ENCODE data around the gene PPP2R2B.

PPP2R2B gene

DNA sequence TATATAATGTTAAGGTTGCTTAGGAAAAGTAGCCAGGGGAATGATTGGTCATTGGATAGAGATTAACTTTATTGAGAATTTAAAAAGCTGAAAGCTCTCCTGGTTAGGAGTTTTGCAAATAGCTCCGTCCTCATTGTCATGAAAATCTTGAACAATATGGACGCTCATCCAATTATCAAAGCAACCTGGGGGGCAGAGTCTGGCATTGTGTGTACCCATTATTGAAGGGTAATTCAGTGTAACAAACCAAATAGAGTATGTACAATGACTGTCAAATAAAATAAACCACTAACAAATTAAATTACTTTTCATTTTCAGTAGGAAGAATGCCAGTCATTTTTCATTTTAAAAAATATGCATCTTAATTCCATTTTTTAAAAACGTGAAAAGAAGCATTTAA lies 218.6 kb downstream of the PPP2R2B start:
- no peak for TF ChIP-seq CTCF (IDR thresholded peaks at IDR 0.05; ENCODE audit: low read length, missing control alignments)
- no peak overlapping the region for H3K4me3 ChIP-seq (replicated peaks; ENCODE audit: low read depth, low read length)
- no peak for DNase-seq (ENCODE audit: low read depth)

DNA sequence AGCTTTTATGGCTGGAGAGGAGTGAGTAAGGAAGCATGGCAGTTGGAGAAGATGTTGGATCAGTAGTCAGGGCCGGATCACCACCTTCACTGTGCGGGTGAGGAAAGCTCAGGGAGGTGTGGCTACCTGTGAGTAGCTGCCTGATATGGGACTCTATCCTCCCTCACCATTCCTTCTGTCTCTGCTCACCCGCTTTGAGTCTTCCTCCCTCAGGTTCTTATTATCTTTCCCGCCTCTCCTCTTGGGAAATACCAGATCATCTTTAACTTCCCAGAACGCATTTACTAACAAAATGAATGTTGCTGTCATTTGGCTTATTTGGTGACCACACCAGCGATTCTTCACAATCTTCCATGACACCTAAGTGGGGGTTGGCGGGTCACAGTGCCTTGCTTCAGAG lies 221.9 kb downstream of the PPP2R2B start:
- TF ChIP-seq CTCF (IDR thresholded peaks at IDR 0.05; ENCODE audit: low read length, missing control alignments): no peak

DNA sequence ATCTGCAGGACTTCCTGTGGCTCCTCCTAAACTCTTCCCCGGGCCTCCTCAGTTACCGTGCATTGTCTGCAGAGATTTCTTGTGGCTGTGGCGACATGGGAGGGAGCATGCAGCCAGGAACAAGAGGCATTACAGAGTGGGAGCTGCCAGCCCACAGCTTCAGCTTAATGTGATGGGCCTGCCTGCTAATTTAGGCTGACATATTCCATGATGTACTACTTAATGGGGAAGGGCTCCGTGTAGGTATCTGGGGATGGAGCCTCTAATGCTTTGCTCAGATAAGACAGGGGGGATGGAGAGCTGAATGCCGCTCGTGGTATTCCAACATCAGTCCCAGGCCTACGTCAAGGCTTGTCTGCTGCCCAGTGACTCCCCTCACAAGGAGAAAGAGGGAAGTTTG lies 225.0 kb downstream of the PPP2R2B start:
- no peak for DNase-seq (ENCODE audit: low read depth)
- TF ChIP-seq CTCF (IDR thresholded peaks at IDR 0.05; ENCODE audit: low read length, missing control alignments): no peak
- no peak overlapping the region for H3K4me3 ChIP-seq (replicated peaks; ENCODE audit: low read depth, low read length)

More for the DNA sequence above, 221.9 kb downstream of the PPP2R2B start:
- H3K4me3 ChIP-seq (replicated peaks; ENCODE audit: low read depth, low read length): no peak overlapping the region
- DNase-seq (ENCODE audit: low read depth): no peak

DNA sequence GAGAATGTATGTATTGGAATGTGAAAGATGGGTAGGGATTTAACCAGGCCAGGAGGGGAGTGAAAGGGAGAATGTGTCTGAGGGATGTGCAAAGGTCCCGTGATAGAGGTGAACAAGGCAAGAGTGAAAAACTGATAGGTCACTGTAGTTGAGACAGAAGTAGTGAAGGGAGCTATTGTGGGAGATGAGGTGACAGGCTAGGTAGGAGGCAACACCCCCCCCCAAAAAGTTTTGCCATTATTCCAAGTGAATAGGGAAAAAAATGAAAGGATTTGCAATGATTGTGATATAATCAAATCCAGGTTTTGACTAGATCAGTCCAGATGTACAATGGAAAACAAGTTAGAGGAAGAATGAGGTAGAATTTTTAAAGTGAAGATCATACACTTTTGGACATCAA lies 226.0 kb downstream of the PPP2R2B start:
- H3K4me3 ChIP-seq (replicated peaks; ENCODE audit: low read depth, low read length): no peak overlapping the region
- DNase-seq (ENCODE audit: low read depth): no peak
- TF ChIP-seq CTCF (IDR thresholded peaks at IDR 0.05; ENCODE audit: low read length, missing control alignments): no peak

GRCh38 chr5:146647656-146648199 lies 230.8 kb downstream of the PPP2R2B start:
- TF ChIP-seq CTCF (IDR thresholded peaks at IDR 0.05; ENCODE audit: low read length, missing control alignments): no peak
- H3K4me3 ChIP-seq (replicated peaks; ENCODE audit: low read depth, low read length): no peak overlapping the region
- DNase-seq (ENCODE audit: low read depth): no peak

- H3K4me3 ChIP-seq (replicated peaks; ENCODE audit: low read depth, low read length): no peak overlapping the region
- no peak for TF ChIP-seq CTCF (IDR thresholded peaks at IDR 0.05; ENCODE audit: low read length, missing control alignments)
- DNase-seq (ENCODE audit: low read depth): no peak
These were observed 232.1 kb downstream of the PPP2R2B start for GRCh38 chr5:146646441-146646840.

GRCh38 chr5:146645342-146645741 lies 233.2 kb downstream of the PPP2R2B start:
- no peak for TF ChIP-seq CTCF (IDR thresholded peaks at IDR 0.05; ENCODE audit: low read length, missing control alignments)
- DNase-seq (ENCODE audit: low read depth): no peak

More at GRCh38 chr5:146645342-146645741, 233.2 kb downstream of the PPP2R2B start:
- H3K4me3 ChIP-seq (replicated peaks; ENCODE audit: low read depth, low read length): no peak overlapping the region

Data from fibroblast of pulmonary artery (primary cell).